OCI-LY1 (cell line): ENCODE measurements around the gene PXT1.
"Not testable (repeated sequence)": the region's sequence is repeated elsewhere in the genome, so short reads cannot be mapped to it uniquely, and the experiment has no call there.

ENCODE experiments used
- H2AFZ ChIP-seq: fragments of 200-600 bp; sonication (generic), shearing (Covaris generic); 2 replicates; pipeline ENCODE4 v1.6.0; 2014; ENCODE audit warnings: antibody characterized with exemption, mild to moderate bottlenecking, low read length
- H3F3A ChIP-seq: fragments of 200-600 bp; sonication (generic), shearing (Covaris generic); 2 replicates; pipeline ENCODE4 v1.6.0; 2014; ENCODE audit warnings: mild to moderate bottlenecking, antibody characterized with exemption, low read length, moderate library complexity; ENCODE audit not compliant: insufficient read depth
- H3K27ac ChIP-seq: fragments of 200-600 bp; sonication (generic); 2 replicates; pipeline ENCODE4 v1.5.1; 2014; ENCODE audit warnings: low read length, mixed run types, mild to moderate bottlenecking, low read depth; ENCODE audit not compliant: poor library complexity, severe bottlenecking
- H3K27me3 ChIP-seq: fragments of 200-600 bp; sonication (generic); 2 replicates; pipeline ENCODE4 v1.6.0; 2014; ENCODE audit warnings: antibody characterized with exemption, mild to moderate bottlenecking, low read length, moderate library complexity; ENCODE audit not compliant: insufficient read depth
- H3K36me3 ChIP-seq: fragments of 200-600 bp; sonication (generic); 2 replicates; pipeline ENCODE4 v1.6.1; 2014; ENCODE audit warnings: mild to moderate bottlenecking, antibody characterized with exemption, low read length, moderate library complexity, mixed read lengths; ENCODE audit not compliant: insufficient read depth
- H3K4me1 ChIP-seq: fragments of 200-600 bp; sonication (generic); 2 replicates; pipeline ENCODE4 v1.5.1; 2014; ENCODE audit warnings: mild to moderate bottlenecking, low read length, moderate library complexity; ENCODE audit not compliant: insufficient read depth, severe bottlenecking
- H3K4me2 ChIP-seq: fragments of 200-600 bp; sonication (generic), shearing (Covaris generic); 2 replicates; pipeline ENCODE4 v1.6.1; 2014; ENCODE audit warnings: low read length
- H3K4me3 ChIP-seq: fragments of 200-600 bp; sonication (generic); 2 replicates; pipeline ENCODE4 v1.5.1; 2014; ENCODE audit warnings: low read length, low read depth, mild to moderate bottlenecking, mixed read lengths; ENCODE audit not compliant: poor library complexity, severe bottlenecking
- H3K79me2 ChIP-seq: fragments of 200-600 bp; shearing (Covaris generic); 2 replicates; pipeline ENCODE4 v1.6.1; 2016; ENCODE audit warnings: mixed run types, low read length, mixed read lengths; ENCODE audit not compliant: insufficient read depth
- H3K9ac ChIP-seq: fragments of 200-600 bp; sonication (generic), shearing (Covaris generic); 2 replicates; pipeline ENCODE4 v1.6.1; 2014; ENCODE audit warnings: mild to moderate bottlenecking, low read length, mixed read lengths
- H3K9me2 ChIP-seq: fragments of 200-600 bp; sonication (generic), shearing (Covaris generic); 2 replicates; pipeline ENCODE4 v1.6.1; 2014; ENCODE audit warnings: low read depth, mild to moderate bottlenecking, low read length, mixed read lengths
- H3K9me3 ChIP-seq: fragments of 200-600 bp; shearing (Covaris generic); 2 replicates; pipeline ENCODE4 v1.6.1; 2014; ENCODE audit warnings: low read length, mixed read lengths
- H4K20me1 ChIP-seq: fragments of 200-600 bp; sonication (generic), shearing (Covaris generic); 2 replicates; pipeline ENCODE4 v1.6.0; 2016; ENCODE audit warnings: mild to moderate bottlenecking, low read length; ENCODE audit not compliant: insufficient read depth
- CTCF ChIP-seq: fragments of 200-600 bp; sonication (generic), shearing (Covaris generic); IDR thresholded peaks from 2 replicates; pipeline ENCODE4 v1.5.1; 2017; ENCODE audit warnings: mild to moderate bottlenecking, antibody characterized with exemption, low read length, moderate library complexity, mixed read lengths
- EZH2 ChIP-seq: fragments of 200-600 bp; sonication (generic), shearing (Covaris generic); IDR thresholded peaks from 2 replicates; pipeline ENCODE4 v1.8.0; 2017; ENCODE audit warnings: borderline replicate concordance, mixed run types, mild to moderate bottlenecking, antibody characterized with exemption, low read length, moderate library complexity, mixed read lengths

The PXT1 gene

GRCh38 chr6:36414481-36414880 lies 28.2 kb downstream of the PXT1 start:
- H2AFZ ChIP-seq: no peak overlapping the region

GRCh38 chr6:36413489-36414480 lies 28.9 kb downstream of the PXT1 start:
- Histone ChIP-seq H3K36me3 (no peaks in the 10 kb centered on the region), H3K4me2 (no peak overlapping the region), H3K27ac (no peak overlapping the region), H3K9me3 (peaks cover 3% of the 10 kb centered on the region; the same call in 1 of the 2 replicates), H3K4me1 (no peaks in the 10 kb centered on the region), H2AFZ (no peak overlapping the region), H3K9me2 (no peaks in the 10 kb centered on the region), H3K79me2 (no peaks in the 10 kb centered on the region), H3K4me3 (no peak overlapping the region), H3K9ac (no peak overlapping the region), H4K20me1 (no peaks in the 10 kb centered on the region), H3F3A (no peaks in the 10 kb centered on the region), H3K27me3 (0 out of 2 replicates have a peak, but pooled peaks cover 4% of the 10 kb centered on the region)
- TF ChIP-seq CTCF (no peak), EZH2 (no peak)

More at GRCh38 chr6:36414481-36414880, 28.2 kb downstream of the PXT1 start:
- no peaks in the 10 kb centered on the region for H3F3A ChIP-seq
- H3K27me3 ChIP-seq: no peaks in the 10 kb centered on the region
- H3K36me3 ChIP-seq: no peaks in the 10 kb centered on the region
- H3K27ac ChIP-seq: no peak overlapping the region
- H3K4me2 ChIP-seq: no peak overlapping the region
- H3K4me1 ChIP-seq: no peaks in the 10 kb centered on the region
- H3K4me3 ChIP-seq: no peak overlapping the region
- TF ChIP-seq EZH2: no peak
- TF ChIP-seq CTCF: no peak
- H4K20me1 ChIP-seq: no peaks in the 10 kb centered on the region
- no peaks in the 10 kb centered on the region for H3K79me2 ChIP-seq
- H3K9ac ChIP-seq: no peak overlapping the region
- H3K9me2 ChIP-seq: no peaks in the 10 kb centered on the region
- peaks cover 3% of the 10 kb centered on the region; the same call in 1 of the 2 replicates for H3K9me3 ChIP-seq

GRCh38 chr6:36409718-36410117 lies 32.9 kb downstream of the PXT1 start:
- H3K9me2 ChIP-seq, H3K4me1 ChIP-seq, H3F3A ChIP-seq, H3K79me2 ChIP-seq, H3K4me2 ChIP-seq, H3K9me3 ChIP-seq, H3K36me3 ChIP-seq, H3K4me3 ChIP-seq, H3K27me3 ChIP-seq, H3K27ac ChIP-seq, H3K9ac ChIP-seq, H2AFZ ChIP-seq, H4K20me1 ChIP-seq: not testable (repeated sequence)
